H1 (cell line): Measurements from ENCODE around the gene DPF3. TPM values are rescaled to one million over a fixed set of nuclear protein-coding genes. Genes with fewer than 3 reads are reported as not detected.

Experiments
- CTCF ChIA-PET: fragments of 300-600 bp; sonication (Branson Sonifier 250); formaldehyde crosslinking; loops from one replicate; lab custom pipeline; 2021; ENCODE audit not compliant: partially characterized antibody; lab: Charles Lee
- POLR2A ChIA-PET: fragments of 300-600 bp; sonication (Branson Sonifier 250); formaldehyde crosslinking; loops from one replicate; lab custom pipeline; 2021; ENCODE audit warnings: inconsistent platforms; ENCODE audit not compliant: partially characterized antibody; lab: Charles Lee
- DNase-seq, 2 experiments: peaks; one replicate each; pipeline versions ENCODE4 v3.0.0 to v3.0.0-alpha.2; 2010 to 2022; ENCODE audit warnings: low spot score in 2 of 2, low read depth in 1 of 2, mixed read lengths in 1 of 2
- FAIRE-seq: peaks from 2 replicates; lab custom pipeline; 2011; peaks lifted over from hg19 to GRCh38; lab: Jason Lieb, UNC
- H2AFZ ChIP-seq: 2 replicates; pipeline ENCODE4 v1.8.1; 2012; ENCODE audit warnings: low read length, inconsistent platforms
- H2AK5ac ChIP-seq: 2 replicates; pipeline ENCODE4 v1.6.1; 2013; ENCODE audit warnings: low read depth, low read length
- H2BK120ac ChIP-seq: replicated peaks from 2 replicates; pipeline ENCODE3; 2013; ENCODE audit warnings: low read depth, low read length, inconsistent platforms
- H2BK12ac ChIP-seq: 2 replicates; pipeline ENCODE4 v1.6.1; 2013; ENCODE audit warnings: low read depth, low read length
- H2BK15ac ChIP-seq: 2 replicates; pipeline ENCODE4 v1.6.1; 2013; ENCODE audit warnings: low read length
- H2BK20ac ChIP-seq: 2 replicates; pipeline ENCODE4 v1.6.1; 2013; ENCODE audit warnings: low read length
- H2BK5ac ChIP-seq: 2 replicates; pipeline ENCODE4 v1.6.1; 2013; ENCODE audit warnings: low read depth, low read length
- H3K14ac ChIP-seq: 2 replicates; pipeline ENCODE4 v1.6.1; 2013; ENCODE audit warnings: inconsistent platforms; ENCODE audit not compliant: insufficient read length
- H3K18ac ChIP-seq: 2 replicates; pipeline ENCODE4 v1.6.1; 2013; ENCODE audit warnings: low read length; ENCODE audit errors: extremely low read depth
- H3K23ac ChIP-seq: 2 replicates; pipeline ENCODE4 v1.6.1; 2013; ENCODE audit warnings: inconsistent platforms; ENCODE audit not compliant: insufficient read length
- H3K23me2 ChIP-seq: 2 replicates; pipeline ENCODE4 v1.6.1; 2013; ENCODE audit warnings: low read depth, low read length
- H3K27ac ChIP-seq: 2 replicates; pipeline ENCODE4 v1.6.1; 2011; ENCODE audit warnings: low read depth, low read length, inconsistent platforms
- H3K27me3 ChIP-seq, 4 experiments: replicated peaks in 1 of 4; 1 replicate in 1 of 4; 2 replicates in 3 of 4; pipeline versions ENCODE4 v1.6.1 to v1.8.1; 2011 to 2013; ENCODE audit warnings: low read length in 3 of 4, mild to moderate bottlenecking in 3 of 4, inconsistent platforms in 2 of 4, mixed read lengths in 2 of 4, moderate library complexity in 1 of 4; ENCODE audit not compliant: control insufficient read depth in 3 of 4, insufficient read depth in 3 of 4; ENCODE audit errors: extremely low read depth in 1 of 4
- H3K36me3 ChIP-seq, 4 experiments: 2 replicates each; pipeline versions ENCODE4 v1.6.1 to v1.8.1; 2011 to 2013; ENCODE audit warnings: mild to moderate bottlenecking in 4 of 4, low read length in 3 of 4, moderate library complexity in 2 of 4, control low read depth in 1 of 4, inconsistent platforms in 1 of 4; ENCODE audit not compliant: insufficient read depth in 4 of 4, control insufficient read depth in 2 of 4
- H3K4ac ChIP-seq: replicated peaks from 2 replicates; pipeline ENCODE3; 2013; ENCODE audit warnings: low read length, low read depth, mixed read lengths, inconsistent platforms; ENCODE audit not compliant: insufficient read length
- H3K4me1 ChIP-seq, 4 experiments: replicated peaks in 1 of 4; 1 replicate in 1 of 4; 2 replicates in 3 of 4; pipeline versions ENCODE4 v1.6.1 to v1.8.1; 2011 to 2013; ENCODE audit warnings: low read length in 3 of 4, inconsistent platforms in 2 of 4, mixed read lengths in 1 of 4; ENCODE audit not compliant: insufficient read depth in 4 of 4, control insufficient read depth in 3 of 4
- H3K4me2 ChIP-seq, 2 experiments: 2 replicates each; pipeline versions ENCODE4 v1.6.1 to v1.8.1; 2011 to 2013; ENCODE audit warnings: low read depth in 2 of 2, low read length in 2 of 2, control low read depth in 1 of 2, inconsistent platforms in 1 of 2, mild to moderate bottlenecking in 1 of 2; ENCODE audit not compliant: insufficient read depth in 1 of 2
- H3K4me3 ChIP-seq, 4 experiments: fragments of 200-600, 300-600 bp in 1 of 4; sonication (generic), shearing (Covaris generic), sonication (Bioruptor Twin) in 1 of 4; 2 replicates each; pipeline versions ENCODE4 v1.5.1 to v1.8.1; 2011 to 2016; ENCODE audit warnings: low read length in 4 of 4, low read depth in 3 of 4, control low read depth in 2 of 4, inconsistent platforms in 2 of 4, mild to moderate bottlenecking in 2 of 4, mixed read lengths in 1 of 4, moderate library complexity in 1 of 4; ENCODE audit not compliant: insufficient read depth in 2 of 4; ENCODE audit errors: extremely low read depth in 1 of 4
- H3K56ac ChIP-seq: replicated peaks from 2 replicates; pipeline ENCODE3; 2013; ENCODE audit warnings: low read depth, mild to moderate bottlenecking, mixed read lengths, low read length, inconsistent platforms; ENCODE audit not compliant: insufficient read length
- H3K79me1 ChIP-seq: 2 replicates; pipeline ENCODE4 v1.6.1; 2013; ENCODE audit warnings: low read depth, low read length, control low read depth
- H3K79me2 ChIP-seq, 2 experiments: 2 replicates each; pipeline versions ENCODE4 v1.6.1 to v1.8.1; 2012 to 2013; ENCODE audit warnings: low read length in 2 of 2, mild to moderate bottlenecking in 2 of 2, inconsistent platforms in 1 of 2; ENCODE audit not compliant: insufficient read depth in 2 of 2, control insufficient read depth in 1 of 2
- H3K9ac ChIP-seq, 4 experiments: replicated peaks in 1 of 4; 1 replicate in 1 of 4; 2 replicates in 3 of 4; pipeline versions ENCODE4 v1.6.1 to v1.8.1; 2011 to 2013; ENCODE audit warnings: low read depth in 3 of 4, low read length in 3 of 4, control low read depth in 2 of 4, mild to moderate bottlenecking in 2 of 4, moderate library complexity in 2 of 4, inconsistent platforms in 1 of 4; ENCODE audit errors: extremely low read depth in 1 of 4
- H3K9me3 ChIP-seq, 2 experiments: 2 replicates each; pipeline versions ENCODE4 v1.6.1 to v1.8.1; 2012 to 2013; ENCODE audit warnings: mild to moderate bottlenecking in 2 of 2, moderate library complexity in 2 of 2, control low read depth in 1 of 2, inconsistent platforms in 1 of 2, low read depth in 1 of 2, low read length in 1 of 2, mixed read lengths in 1 of 2; ENCODE audit not compliant: insufficient read depth in 2 of 2
- H4K20me1 ChIP-seq, 2 experiments: replicated peaks in 1 of 2; 2 replicates each; pipeline versions ENCODE3 to v1.8.1; 2011 to 2013; ENCODE audit warnings: inconsistent platforms in 2 of 2, low read length in 2 of 2, mild to moderate bottlenecking in 1 of 2; ENCODE audit not compliant: insufficient read depth in 2 of 2, control insufficient read depth in 1 of 2
- H4K5ac ChIP-seq: 2 replicates; pipeline ENCODE4 v1.6.1; 2013; ENCODE audit warnings: low read length, low read depth, mixed read lengths, inconsistent platforms; ENCODE audit not compliant: insufficient read length
- H4K8ac ChIP-seq: 2 replicates; pipeline ENCODE4 v1.8.0; 2013; ENCODE audit warnings: mild to moderate bottlenecking, moderate library complexity, low read length, inconsistent platforms; ENCODE audit not compliant: insufficient read depth; ENCODE audit errors: extremely low read depth
- H4K91ac ChIP-seq: replicated peaks from 2 replicates; pipeline ENCODE3; 2013; ENCODE audit warnings: low read length, mixed read lengths, inconsistent platforms; ENCODE audit not compliant: insufficient read length
- CHD2 ChIP-seq: IDR thresholded peaks from 2 replicates; pipeline ENCODE4 v1.6.1; 2012; ENCODE audit warnings: low read length, improper control_type of control experiment
- E2F6 ChIP-seq: IDR thresholded peaks from 2 replicates; pipeline ENCODE4 v1.6.1; 2012; ENCODE audit warnings: inconsistent platforms
- WGBS, 2 experiments: shearing (Covaris generic) in 1 of 2; methylation state at CpG; one replicate each; pipeline versions ENCODE4 v1.1.6 to v1.1.7; 2013 to 2015; ENCODE audit warnings: low lambda C conversion rate in 2 of 2, mixed read lengths in 2 of 2, inconsistent platforms in 1 of 2, low coverage in 1 of 2, missing lambda C conversion rate in 1 of 2; ENCODE audit not compliant: insufficient replicate concordance in 2 of 2, insufficient coverage in 1 of 2, insufficient read length in 1 of 2; ENCODE audit errors: extremely low coverage in 1 of 2, missing lambda C conversion rate in 1 of 2; 5-methylcytosine and 5-hydroxymethylcytosine counted together
- polyA plus RNA-seq, 7 experiments: library from polyadenylated mRNA; depleted of rRNA in 3 of 7; stranded (reverse) in 5 of 7; unstranded in 2 of 7; fragments of >200 nt in 5 of 7; fragments of 200-250 nt in 2 of 7; gene quantifications; 1 replicate in 5 of 7; 2 replicates in 1 of 7; 4 replicates in 1 of 7; pipeline versions ENCODE4 v1.2.1 to v1.2.3, GENCODE V29; 2011 to 2013; ENCODE audit warnings: missing spikeins in 2 of 7, mixed read lengths in 2 of 7
- total RNA-seq: library from RNA; stranded (reverse); fragmentation: NEBNext Ultra II Directional; extraction: Animal tissue kit (Norgen Biotek cat#: 25700); gene quantifications from 2 replicates; pipeline ENCODE4 v1.2.1, GENCODE V29; 2021

DPF3 gene
- total and polyA plus RNA-seq, 2 of the 8 experiments (the other 6 are each of a cell fraction or from before 2014, with no cell fraction given), result 0.19 TPM; not detected in 1

DNA sequence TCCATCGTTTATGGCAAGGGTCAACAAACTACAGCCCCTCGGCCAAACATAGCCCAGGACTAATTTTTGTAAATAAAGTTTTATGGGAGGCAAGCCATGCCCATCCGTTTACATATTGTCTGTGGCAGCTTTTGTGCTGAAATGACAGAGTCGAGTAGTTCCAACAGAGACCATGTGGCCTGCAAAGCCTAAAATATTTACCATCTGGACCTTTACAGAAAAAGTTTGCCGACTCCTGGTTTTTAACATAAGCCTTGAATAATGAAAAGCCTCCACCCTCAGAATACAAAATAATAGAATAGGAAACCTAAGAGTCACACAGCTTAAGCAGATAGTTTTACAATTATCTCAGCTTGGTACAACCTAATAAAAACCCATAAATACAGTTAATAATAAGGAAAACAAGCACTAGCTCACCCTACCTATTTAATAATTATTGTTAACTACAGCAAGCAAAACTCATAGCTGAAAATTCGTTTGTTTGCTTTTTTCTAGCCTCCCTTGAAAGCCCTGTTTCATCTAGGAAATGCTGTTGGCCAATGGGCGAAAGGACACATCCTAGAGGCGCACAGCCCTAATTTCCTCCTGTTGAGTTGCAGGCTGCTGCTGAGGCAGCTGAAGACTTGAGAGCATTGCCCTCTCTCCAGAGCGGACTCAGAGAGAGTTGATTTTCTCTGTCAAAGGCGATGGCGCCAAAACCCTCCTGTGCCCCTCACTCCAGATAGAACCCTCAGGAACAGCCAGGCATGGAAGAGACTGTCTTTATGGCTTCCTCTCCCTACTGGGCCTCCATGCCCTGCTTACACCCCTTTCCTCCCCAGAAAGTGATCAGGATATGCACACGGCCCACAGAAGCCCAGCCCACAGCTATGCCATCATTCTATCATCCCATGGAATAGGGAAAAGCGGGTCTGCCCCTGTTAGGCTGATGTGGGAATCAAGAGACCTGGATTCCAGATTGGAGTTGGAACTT is 107.2 kb downstream of the DPF3 start:
- Histone ChIP-seq H3K23me2 (no peaks in the 10 kb centered on the region), H3K9me3 (no peaks in the 10 kb centered on the region), H3K14ac (no peak overlapping the region), H4K5ac (no peak overlapping the region), H3K56ac (no peak overlapping the region), H4K20me1 (no peaks in the 10 kb centered on the region), H3K79me1 (no peaks in the 10 kb centered on the region), H4K91ac (no peak overlapping the region), H3K18ac (no peak overlapping the region), H2AFZ (no peak overlapping the region), H3K27me3 (no peaks in the 10 kb centered on the region), H3K9ac (no peak overlapping the region), H3K27ac (no peak overlapping the region), H2AK5ac (no peak overlapping the region), H3K4me1 (peaks cover 0 to 4% (median 2%) of the 10 kb centered on the region in 4 experiments; a peak in 1 of 7 replicates), H2BK12ac (no peak overlapping the region; the same call in 1 of the 2 replicates), H3K4me2 (no peak overlapping the region), H3K4me3 (no peak overlapping the region), H2BK120ac (no peak overlapping the region), H2BK20ac (no peak overlapping the region), H3K79me2 (no peaks in the 10 kb centered on the region), H4K8ac (no peak overlapping the region), H2BK15ac (no peak overlapping the region), H3K4ac (no peak overlapping the region), H3K23ac (no peak overlapping the region), H3K36me3 (no peaks in the 10 kb centered on the region), H2BK5ac (no peak overlapping the region)
- no peak for DNase-seq
- no peak for FAIRE-seq
- 86% methylated on average over 13 of the region's 13 CpGs; no CpG with 5 or more reads in 1 of the 2 experiments for WGBS, 2 experiments
- TF ChIP-seq CHD2 (no peak), E2F6 (no peak)
- ChIA-PET POLR2A (no interaction called here), CTCF (interaction anchor here (0.9 to 1.1 kb wide), 3 partner anchors 10 to 27 kb away, joined by 3 to 4 read pairs (median 4); no protein-coding TSS in a partner anchor)
